IMR-90 (cell line): Measurements from ENCODE around the gene AHSA1. TPM values are rescaled to one million over a fixed set of nuclear protein-coding genes. Genes with fewer than 3 reads are reported as not detected.

ENCODE experiments used
- ATAC-seq: fragments of 200-7000 bp; cut with Tn5 transposase; 2 replicates; pipeline ENCODE4 v1.9.1; 2020; ENCODE audit warnings: low read depth, mild to moderate bottlenecking, moderate library complexity
- BruUV-seq: library from RNA; stranded (reverse); fragments of 400-500 nt; replicated peaks from 2 replicates; lab custom pipeline; 2021; lab: Mats Ljungman, UMichigan
- CTCF ChIA-PET: fragments of 300-600 bp; formaldehyde crosslinking; extraction: SDS; loops from one replicate; lab custom pipeline; 2021; ENCODE audit warnings: antibody characterized with exemption; lab: Yijun Ruan, JAX
- POLR2A ChIA-PET: fragments of 300-600 bp; sonication (Branson Sonifier 250); formaldehyde crosslinking; loops from one replicate; lab custom pipeline; 2022; ENCODE audit warnings: antibody characterized with exemption; ENCODE audit not compliant: unreplicated experiment; lab: Charles Lee
- DNase-seq: peaks from one replicate; pipeline ENCODE4 v3.0.0; 2013
- H2AFZ ChIP-seq: replicated peaks from 2 replicates; pipeline ENCODE3; 2013; ENCODE audit warnings: low read length, mild to moderate bottlenecking; ENCODE audit not compliant: poor library complexity
- H2AK5ac ChIP-seq: 2 replicates; pipeline ENCODE4 v1.6.1; 2013; ENCODE audit warnings: low read depth, low read length, inconsistent platforms
- H2AK9ac ChIP-seq: replicated peaks from 2 replicates; pipeline ENCODE3; 2013; ENCODE audit warnings: mild to moderate bottlenecking, low read depth, low read length, moderate library complexity; ENCODE audit not compliant: poor library complexity
- H2BK120ac ChIP-seq: 2 replicates; pipeline ENCODE4 v1.6.1; 2013; ENCODE audit warnings: low read depth, low read length, inconsistent platforms
- H2BK15ac ChIP-seq: 3 replicates; pipeline ENCODE4 v1.6.1; 2013; ENCODE audit warnings: low read depth, low read length, inconsistent platforms
- H2BK20ac ChIP-seq: 2 replicates; pipeline ENCODE4 v1.6.1; 2013; ENCODE audit warnings: low read depth, mild to moderate bottlenecking, inconsistent platforms, low read length, moderate library complexity
- H2BK5ac ChIP-seq: 2 replicates; pipeline ENCODE4 v1.6.1; 2013; ENCODE audit warnings: mild to moderate bottlenecking, low read depth, low read length, inconsistent platforms; ENCODE audit not compliant: poor library complexity, severe bottlenecking
- H3K14ac ChIP-seq: replicated peaks from 2 replicates; pipeline ENCODE4 v1.6.1; 2013; ENCODE audit warnings: low read depth, low read length, inconsistent platforms
- H3K18ac ChIP-seq: 2 replicates; pipeline ENCODE4 v1.6.1; 2013; ENCODE audit warnings: low read depth, low read length, control low read depth
- H3K23ac ChIP-seq: 2 replicates; pipeline ENCODE4 v1.6.1; 2013; ENCODE audit warnings: low read depth, low read length, inconsistent platforms
- H3K27ac ChIP-seq: 2 replicates; pipeline ENCODE4 v1.5.1; 2013; ENCODE audit warnings: mild to moderate bottlenecking, control low read depth, low read length; ENCODE audit not compliant: insufficient read depth
- H3K27me3 ChIP-seq: 2 replicates; pipeline ENCODE4 v1.6.1; 2013; ENCODE audit warnings: low read length; ENCODE audit not compliant: control insufficient read depth, insufficient read depth
- H3K36me3 ChIP-seq: 2 replicates; pipeline ENCODE4 v1.6.1; 2013; ENCODE audit warnings: low read length, mixed read lengths; ENCODE audit not compliant: control insufficient read depth, insufficient read depth
- H3K4ac ChIP-seq: 2 replicates; pipeline ENCODE4 v1.6.1; 2013; ENCODE audit warnings: low read depth, low read length, inconsistent platforms
- H3K4me1 ChIP-seq: 2 replicates; pipeline ENCODE4 v1.6.1; 2013; ENCODE audit warnings: low read length, mixed read lengths; ENCODE audit not compliant: control insufficient read depth, insufficient read depth
- H3K4me2 ChIP-seq: 2 replicates; pipeline ENCODE4 v1.6.1; 2013; ENCODE audit warnings: low read depth, mild to moderate bottlenecking, control low read depth, low read length, moderate library complexity
- H3K4me3 ChIP-seq: 2 replicates; pipeline ENCODE4 v1.5.1; 2013; ENCODE audit warnings: low read depth, mild to moderate bottlenecking, control low read depth, low read length, moderate library complexity; ENCODE audit not compliant: insufficient read depth
- H3K56ac ChIP-seq: 2 replicates; pipeline ENCODE4 v1.6.1; 2013; ENCODE audit warnings: low read length, inconsistent platforms; ENCODE audit not compliant: insufficient read depth; ENCODE audit errors: extremely low read depth
- H3K79me1 ChIP-seq, 2 experiments: 2 replicates each; pipeline ENCODE4 v1.6.1; 2013; ENCODE audit warnings: low read length in 2 of 2, inconsistent platforms in 1 of 2, low read depth in 1 of 2
- H3K9ac ChIP-seq: 2 replicates; pipeline ENCODE4 v1.6.1; 2013; ENCODE audit warnings: low read depth, low read length, control low read depth
- H3K9me1 ChIP-seq: 2 replicates; pipeline ENCODE4 v1.6.1; 2013; ENCODE audit warnings: low read length, inconsistent platforms; ENCODE audit not compliant: insufficient read depth
- H3K9me3 ChIP-seq: 2 replicates; pipeline ENCODE4 v1.6.1; 2013; ENCODE audit warnings: low read length; ENCODE audit not compliant: control insufficient read depth, insufficient read depth
- H4K20me1 ChIP-seq: 2 replicates; pipeline ENCODE4 v1.6.1; 2013; ENCODE audit warnings: low read length, inconsistent platforms; ENCODE audit not compliant: insufficient read depth
- H4K5ac ChIP-seq: 2 replicates; pipeline ENCODE4 v1.6.1; 2013; ENCODE audit warnings: mild to moderate bottlenecking, low read depth, low read length, control low read depth
- H4K8ac ChIP-seq, 2 experiments: 2 replicates each; pipeline ENCODE4 v1.6.1; 2013; ENCODE audit warnings: low read depth in 2 of 2, low read length in 2 of 2, control low read depth in 1 of 2, inconsistent platforms in 1 of 2
- H4K91ac ChIP-seq: 2 replicates; pipeline ENCODE4 v1.6.1; 2013; ENCODE audit warnings: low read depth, low read length, inconsistent platforms; ENCODE audit not compliant: insufficient read depth
- CTCF ChIP-seq: conservative IDR thresholded peaks from 2 replicates; pipeline ENCODE4 v1.5.1; 2012; ENCODE audit warnings: mild to moderate bottlenecking, low read depth, low read length, improper control_type of control experiment
- MXI1 ChIP-seq: IDR thresholded peaks from 2 replicates; pipeline ENCODE4 v1.6.1; 2012; ENCODE audit warnings: low read depth, mild to moderate bottlenecking, low read length, moderate library complexity, borderline replicate concordance
- RAD21 ChIP-seq: IDR thresholded peaks from 2 replicates; pipeline ENCODE4 v1.6.1; 2012; ENCODE audit warnings: low read length, improper control_type of control experiment
- WGBS, 2 experiments: methylation state at CpG; one replicate each; pipeline versions ENCODE4 v1.1.5 to v1.1.7; 2013; ENCODE audit warnings: missing lambda C conversion rate in 2 of 2; ENCODE audit not compliant: insufficient read length in 1 of 2; ENCODE audit errors: extremely low coverage in 2 of 2; 5-methylcytosine and 5-hydroxymethylcytosine counted together
- dilution Hi-C: fragments of 300-500 bp; cut with HindIII; formaldehyde crosslinking; loops from one replicate; pipeline ENCODE4 v1.14.3; 2018; ENCODE audit warnings: low sequenced_read_pairs; ENCODE audit not compliant: unreplicated experiment
- in situ Hi-C: fragments of 300-500 bp; cut with MboI; formaldehyde crosslinking; loops from 3 replicates; pipeline ENCODE4 v1.14.3; 2019; ENCODE audit warnings: low sequenced_read_pairs, inconsistent platforms, mixed read lengths
- intact Hi-C: fragments of 100-400 bp; cut with micrococcal nuclease; formaldehyde crosslinking; loops from 2 replicates; pipeline ENCODE4 v1.10.0; 2022
- polyA plus RNA-seq, 3 experiments: library from polyadenylated mRNA; depleted of rRNA; stranded (reverse); fragments of >200 nt; gene quantifications; 2 replicates each; pipeline ENCODE4 v1.2.3, GENCODE V29; 2012; ENCODE audit warnings: low replicate concordance in 1 of 3
- total RNA-seq: library from RNA; depleted of rRNA; stranded (reverse); fragments of >200 nt; gene quantifications from 2 replicates; pipeline ENCODE4 v1.2.3, GENCODE V29; 2012

Gene AHSA1
- total and polyA plus RNA-seq, 2 of the 4 experiments (the other 2 are of a cell fraction): 166 to 252 TPM

GRCh38 chr14:77469539-77469938 is 11.6 kb downstream of the AHSA1 start:
- H3K56ac ChIP-seq: no peak overlapping the region
- no peak overlapping the region for H2BK120ac ChIP-seq
- no peaks in the 10 kb centered on the region for H3K9me3 ChIP-seq
- H2BK5ac ChIP-seq: no peak overlapping the region
- no peak overlapping the region for H2BK15ac ChIP-seq
- H4K91ac ChIP-seq: no peak overlapping the region
- no peak overlapping the region for H3K18ac ChIP-seq
- H3K14ac ChIP-seq: no peak overlapping the region
- no peaks in the 10 kb centered on the region; the same call in 1 of the 2 replicates for H4K20me1 ChIP-seq
- ChIA-PET CTCF (interaction anchor here (0.8 to 2.2 kb wide), 3 partner anchors 10 to 12 kb away, joined by 3 to 8 read pairs (median 3); no protein-coding TSS in a partner anchor), POLR2A (no interaction called here)
- DNase-seq (no peak), ATAC-seq (no peak)
- H3K4me2 ChIP-seq: no peak overlapping the region
- BruUV-seq: no TSS peak
- no peaks in the 10 kb centered on the region for H3K4me1 ChIP-seq
- H2AFZ ChIP-seq: no peak overlapping the region
- H2BK20ac ChIP-seq: no peak overlapping the region
- no peak overlapping the region for H2AK5ac ChIP-seq
- peaks cover 10% of the 10 kb centered on the region for H3K27me3 ChIP-seq
- H4K5ac ChIP-seq: no peak overlapping the region
- no peaks in the 10 kb centered on the region for H3K79me1 ChIP-seq
- H3K4me3 ChIP-seq: no peak overlapping the region
- TF ChIP-seq RAD21: no peak
- no peak for TF ChIP-seq MXI1
- TF ChIP-seq CTCF: no peak
- no peak overlapping the region for H3K4ac ChIP-seq
- no CpG with 5 or more reads among the region's 1 CpG for WGBS, 2 experiments
- dilution Hi-C loops: no loop called here
- intact Hi-C loops: no loop called here
- no peak overlapping the region for H3K9ac ChIP-seq
- H3K27ac ChIP-seq: no peak overlapping the region
- in situ Hi-C loops: loop anchor here (10.0 kb wide), 1 partner anchor 245 kb away; no protein-coding TSS in a partner anchor
- H4K8ac ChIP-seq: no peak overlapping the region
- no peak overlapping the region for H3K23ac ChIP-seq
- H3K36me3 ChIP-seq: peaks cover 23% of the 10 kb centered on the region
- no peaks in the 10 kb centered on the region; the same call in 1 of the 2 replicates for H3K9me1 ChIP-seq
- H2AK9ac ChIP-seq: no peak overlapping the region
